GM12873 (cell line): ENCODE results near the gene TEX10.

ENCODE experiments used
- CTCF ChIP-seq: IDR thresholded peaks from 2 replicates; pipeline ENCODE4 v1.5.1; 2012; ENCODE audit warnings: low read depth, mild to moderate bottlenecking, moderate library complexity, low read length, control low read depth; ENCODE audit not compliant: insufficient read depth; ENCODE audit errors: missing control alignments

Gene TEX10

GRCh38 chr9:100377015-100377414, 24.3 kb upstream of the TEX10 start:
- no peak for TF ChIP-seq CTCF

- TF ChIP-seq CTCF, result no peak
Observed at GRCh38 chr9:100375658-100376057, 22.9 kb upstream of the TEX10 start.

DNA sequence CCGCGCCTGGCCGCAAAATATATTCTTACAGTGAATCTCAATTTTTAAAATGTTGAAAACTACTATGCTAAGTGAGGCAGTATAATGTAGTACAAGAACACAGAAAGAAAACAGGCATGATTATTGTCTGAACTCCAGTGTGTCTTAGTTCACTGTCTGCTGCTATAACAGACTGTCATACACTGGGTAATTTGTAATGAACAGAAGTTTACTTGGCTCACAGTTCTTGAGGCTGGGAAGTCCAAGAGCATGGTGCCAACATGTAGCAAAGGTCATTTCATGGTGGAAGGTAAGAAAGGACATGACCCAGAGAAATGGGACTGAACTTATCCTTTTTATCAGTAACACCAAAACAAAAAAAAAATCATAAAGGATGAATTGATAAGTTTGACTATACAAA, 19.9 kb upstream of the TEX10 start:
- TF ChIP-seq CTCF, result no peak

GRCh38 chr9:100370064-100370723, 17.5 kb upstream of the TEX10 start:
- TF ChIP-seq CTCF, result no peak

- no peak for TF ChIP-seq CTCF
Observed at GRCh38 chr9:100368672-100369071, 15.9 kb upstream of the TEX10 start.

DNA sequence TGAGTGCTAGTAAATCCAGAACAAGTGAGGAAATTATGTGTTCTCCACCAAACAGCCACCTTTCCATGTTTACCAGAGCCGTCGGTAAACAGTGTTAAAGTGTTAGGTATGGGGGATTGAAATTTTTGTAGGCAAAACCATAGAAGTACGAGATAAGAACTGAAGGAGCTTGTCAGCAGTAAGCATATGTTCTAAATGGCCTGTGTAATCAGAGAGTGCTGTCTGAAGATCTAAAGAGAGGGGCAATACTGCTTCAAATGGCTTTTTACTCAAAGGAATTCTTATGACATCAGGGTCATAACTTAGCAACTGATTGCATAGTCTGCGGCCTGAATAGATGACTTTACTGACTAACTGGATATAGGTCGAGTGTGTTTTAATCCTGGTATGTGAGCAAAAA, 13.4 kb upstream of the TEX10 start:
- TF ChIP-seq CTCF, result no peak

- TF ChIP-seq CTCF, result no peak
Observed at GRCh38 chr9:100364013-100364412, 11.3 kb upstream of the TEX10 start.
